ENCODE data around the gene ITGAX.

DNA sequence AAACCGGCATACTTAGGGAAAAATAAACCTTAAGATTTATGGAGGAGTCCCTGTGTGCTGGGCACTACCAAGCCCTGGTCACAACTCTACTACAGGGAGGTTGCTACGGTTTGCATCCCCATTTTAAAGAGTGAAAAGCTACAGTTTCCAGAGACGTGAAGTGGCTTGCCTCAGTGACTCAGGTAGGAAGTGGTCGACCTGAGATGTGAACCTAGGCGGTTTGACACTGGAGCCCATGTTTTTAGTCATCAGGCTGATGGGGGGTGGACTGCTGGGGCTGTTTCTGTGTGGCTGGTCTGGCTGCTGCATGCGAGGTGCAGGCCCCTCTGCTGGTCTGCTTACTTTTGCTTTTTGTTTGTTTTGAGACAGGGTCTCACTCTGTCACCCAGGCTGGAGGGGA is 66.6 kb downstream of the ITGAX start:
- TF ChIP-seq, protein P1, sequence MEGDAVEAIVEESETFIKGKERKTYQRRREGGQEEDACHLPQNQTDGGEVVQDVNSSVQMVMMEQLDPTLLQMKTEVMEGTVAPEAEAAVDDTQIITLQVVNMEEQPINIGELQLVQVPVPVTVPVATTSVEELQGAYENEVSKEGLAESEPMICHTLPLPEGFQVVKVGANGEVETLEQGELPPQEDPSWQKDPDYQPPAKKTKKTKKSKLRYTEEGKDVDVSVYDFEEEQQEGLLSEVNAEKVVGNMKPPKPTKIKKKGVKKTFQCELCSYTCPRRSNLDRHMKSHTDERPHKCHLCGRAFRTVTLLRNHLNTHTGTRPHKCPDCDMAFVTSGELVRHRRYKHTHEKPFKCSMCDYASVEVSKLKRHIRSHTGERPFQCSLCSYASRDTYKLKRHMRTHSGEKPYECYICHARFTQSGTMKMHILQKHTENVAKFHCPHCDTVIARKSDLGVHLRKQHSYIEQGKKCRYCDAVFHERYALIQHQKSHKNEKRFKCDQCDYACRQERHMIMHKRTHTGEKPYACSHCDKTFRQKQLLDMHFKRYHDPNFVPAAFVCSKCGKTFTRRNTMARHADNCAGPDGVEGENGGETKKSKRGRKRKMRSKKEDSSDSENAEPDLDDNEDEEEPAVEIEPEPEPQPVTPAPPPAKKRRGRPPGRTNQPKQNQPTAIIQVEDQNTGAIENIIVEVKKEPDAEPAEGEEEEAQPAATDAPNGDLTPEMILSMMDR (IDR thresholded peaks at IDR 0.05; ENCODE audit: low read length), result no peak
- TF ChIP-seq EZH2 (optimal IDR thresholded peaks at IDR 0.05; ENCODE audit: low read depth, low read length), result no peak
